ENCODE results near the gene SIK3.
"Not testable (repeated sequence)": the region's sequence is repeated elsewhere in the genome, so short reads cannot be mapped to it uniquely, and the experiment has no call there.

Gene SIK3

GRCh38 chr11:117076941-117077691, 21.1 kb downstream of the SIK3 start:
- no peak for DNase-seq (ENCODE audit: low spot score)

- DNase-seq (ENCODE audit: low spot score) = no peak
These were observed 23.0 kb downstream of the SIK3 start for GRCh38 chr11:117075186-117075585.

GRCh38 chr11:117074119-117074518, 24.1 kb downstream of the SIK3 start:
- no peak for DNase-seq (ENCODE audit: low spot score)

- DNase-seq (ENCODE audit: low spot score) = no peak
These were observed 24.7 kb downstream of the SIK3 start for GRCh38 chr11:117073539-117073938.

GRCh38 chr11:117072517-117073461, 25.4 kb downstream of the SIK3 start:
- peak; percentile 79 for DNase-seq (ENCODE audit: low spot score)

GRCh38 chr11:117071344-117071787, 26.9 kb downstream of the SIK3 start:
- no peak for DNase-seq (ENCODE audit: low spot score)

- DNase-seq (ENCODE audit: low spot score) = no peak
These were observed 28.2 kb downstream of the SIK3 start for GRCh38 chr11:117070016-117070415.

GRCh38 chr11:117068303-117068860, 29.8 kb downstream of the SIK3 start:
- no peak for DNase-seq (ENCODE audit: low spot score)

- DNase-seq (ENCODE audit: low spot score) = no peak
These were observed 31.3 kb downstream of the SIK3 start for GRCh38 chr11:117066959-117067358.

- peak; percentile 18 for DNase-seq (ENCODE audit: low spot score)
These were observed 34.0 kb downstream of the SIK3 start for GRCh38 chr11:117064275-117064674.

- no peak for DNase-seq (ENCODE audit: low spot score)
These were observed 35.7 kb downstream of the SIK3 start for GRCh38 chr11:117062498-117062897.

GRCh38 chr11:117061256-117061655, 37.0 kb downstream of the SIK3 start:
- no peak for DNase-seq (ENCODE audit: low spot score)

GRCh38 chr11:117059611-117060148, 38.5 kb downstream of the SIK3 start:
- no peak for DNase-seq (ENCODE audit: low spot score)

GRCh38 chr11:117058761-117059261, 39.4 kb downstream of the SIK3 start:
- DNase-seq (ENCODE audit: low spot score) = peak; percentile 57

GRCh38 chr11:117057727-117058126, 40.5 kb downstream of the SIK3 start:
- DNase-seq (ENCODE audit: low spot score) = no peak

GRCh38 chr11:117057317-117057716, 40.9 kb downstream of the SIK3 start:
- no peak for DNase-seq (ENCODE audit: low spot score)

- DNase-seq (ENCODE audit: low spot score) = no peak
These were observed 42.8 kb downstream of the SIK3 start for GRCh38 chr11:117055469-117055868.

GRCh38 chr11:117054382-117054781, 43.8 kb downstream of the SIK3 start:
- no peak for DNase-seq (ENCODE audit: low spot score)

GRCh38 chr11:117052196-117053149, 45.8 kb downstream of the SIK3 start:
- no peak for DNase-seq (ENCODE audit: low spot score)

- DNase-seq (ENCODE audit: low spot score) = not testable (repeated sequence)
These were observed 48.1 kb downstream of the SIK3 start for GRCh38 chr11:117050121-117050520.

- not testable (repeated sequence) for DNase-seq (ENCODE audit: low spot score)
These were observed 51.6 kb downstream of the SIK3 start for GRCh38 chr11:117046627-117047026.
